NT2/D1 (cell line): Measurements from ENCODE around the gene ENDOD1.

Experiments
- DNase-seq: peaks from one replicate; pipeline ENCODE4 v3.0.0-alpha.2; 2011; ENCODE audit warnings: low read depth, low spot score
- H3K27me3 ChIP-seq: 2 replicates; pipeline ENCODE4 v1.6.0; 2011; ENCODE audit warnings: mild to moderate bottlenecking; ENCODE audit not compliant: insufficient read length, insufficient read depth
- H3K36me3 ChIP-seq: 2 replicates; pipeline ENCODE4 v1.6.1; 2011; ENCODE audit warnings: mild to moderate bottlenecking, low read length, mixed read lengths; ENCODE audit not compliant: insufficient read depth, insufficient read length
- H3K4me1 ChIP-seq: 2 replicates; pipeline ENCODE4 v1.5.1; 2011; ENCODE audit not compliant: insufficient read depth, insufficient read length
- H3K4me3 ChIP-seq: 2 replicates; pipeline ENCODE4 v1.5.1; 2011; ENCODE audit warnings: low read depth; ENCODE audit not compliant: insufficient read length
- H3K9ac ChIP-seq: 2 replicates; pipeline ENCODE4 v1.6.0; 2011; ENCODE audit warnings: low read depth; ENCODE audit not compliant: insufficient read length
- H3K9me3 ChIP-seq: 2 replicates; pipeline ENCODE4 v1.5.1; 2011; ENCODE audit warnings: mild to moderate bottlenecking, low read length; ENCODE audit not compliant: insufficient read depth
- SUZ12 ChIP-seq: IDR thresholded peaks from 2 replicates; pipeline ENCODE4 v1.6.1; 2011; ENCODE audit not compliant: insufficient read length, insufficient read depth; ENCODE audit errors: extremely low read depth
- YY1 ChIP-seq: IDR thresholded peaks from 2 replicates; pipeline ENCODE4 v1.6.1; 2011; ENCODE audit not compliant: insufficient read length, insufficient read depth
- ZNF274 ChIP-seq: IDR thresholded peaks from 2 replicates; pipeline ENCODE4 v1.6.1; 2011; ENCODE audit warnings: mild to moderate bottlenecking, low read depth, low read length

Gene ENDOD1

DNA sequence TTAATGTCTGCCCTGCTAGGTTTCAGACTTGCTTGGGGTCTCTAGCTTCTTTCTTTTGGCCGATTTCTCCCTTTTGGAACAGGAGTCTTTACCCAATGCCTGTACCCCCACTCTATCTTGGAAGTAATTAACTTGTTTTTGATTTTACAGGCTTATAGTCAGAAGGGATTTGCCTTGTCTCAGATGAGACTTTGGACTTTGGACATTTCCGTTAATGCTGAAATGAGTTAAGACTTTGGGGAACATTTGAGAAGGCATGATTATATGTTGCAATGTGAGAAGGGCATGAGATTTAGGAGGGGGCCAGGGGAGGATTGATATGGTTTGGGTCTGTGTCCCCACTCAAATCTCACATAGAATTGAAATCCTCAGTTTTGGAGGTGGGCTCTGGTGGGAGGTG lies 35.3 kb upstream of the ENDOD1 start:
- Histone ChIP-seq H3K9me3 (no peaks in the 10 kb centered on the region), H3K4me3 (no peak overlapping the region), H3K27me3 (no peaks in the 10 kb centered on the region), H3K9ac (no peak overlapping the region), H3K4me1 (no peaks in the 10 kb centered on the region), H3K36me3 (no peaks in the 10 kb centered on the region)
- DNase-seq: no peak
- no peak for TF ChIP-seq SUZ12
- TF ChIP-seq YY1: no peak
- no peak for TF ChIP-seq ZNF274

DNA sequence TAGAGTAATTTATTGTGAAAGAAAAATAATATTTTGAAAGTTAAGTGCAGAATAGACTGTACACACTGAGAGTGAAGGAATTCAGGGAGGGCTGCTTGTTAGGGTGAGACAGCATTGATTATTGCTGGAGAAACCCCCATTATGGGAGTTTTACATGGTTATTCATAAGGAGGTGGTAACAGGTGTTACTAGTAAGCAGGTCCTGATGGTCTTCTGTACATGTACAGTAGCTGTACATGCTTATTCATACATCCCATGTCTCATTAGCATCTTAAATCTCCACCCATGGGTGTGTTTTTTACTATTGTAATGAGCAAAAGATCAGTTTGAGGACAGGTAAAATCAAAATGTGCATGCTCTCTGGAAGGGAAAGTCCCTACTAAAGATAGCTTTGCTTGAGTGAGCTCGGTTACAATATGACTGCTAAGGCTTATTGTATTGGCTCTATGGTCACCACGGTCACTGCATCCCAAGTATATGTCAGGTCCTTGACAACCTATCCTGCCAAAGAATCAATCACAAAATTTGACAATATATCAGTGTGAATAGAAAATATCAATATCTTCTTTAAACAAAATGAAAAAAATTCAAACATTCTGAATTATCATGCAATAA lies 34.3 kb upstream of the ENDOD1 start:
- TF ChIP-seq SUZ12 (no peak), ZNF274 (no peak), YY1 (no peak)
- Histone ChIP-seq H3K4me3 (no peak overlapping the region), H3K9me3 (no peaks in the 10 kb centered on the region), H3K36me3 (no peaks in the 10 kb centered on the region), H3K27me3 (no peaks in the 10 kb centered on the region), H3K9ac (no peak overlapping the region), H3K4me1 (no peaks in the 10 kb centered on the region)
- no peak for DNase-seq

DNA sequence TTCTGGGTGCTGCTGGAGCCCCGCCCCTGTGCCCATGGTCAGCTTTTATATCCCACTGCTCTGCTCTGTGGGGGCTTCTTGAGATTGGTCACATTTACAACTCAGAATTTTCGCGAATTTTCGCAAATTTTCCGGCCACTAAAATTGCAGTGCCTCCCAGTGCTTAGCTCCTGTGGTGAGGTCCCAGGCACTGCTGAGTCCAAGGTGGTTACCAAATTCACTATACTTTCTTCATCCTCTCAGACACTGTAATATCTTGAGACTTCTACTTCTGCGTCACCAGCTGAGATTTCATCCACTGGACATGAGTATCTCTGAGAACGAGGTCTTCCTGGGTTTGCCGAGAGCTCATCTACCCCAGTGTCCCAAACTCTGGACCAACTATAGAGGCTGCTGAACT lies 31.7 kb upstream of the ENDOD1 start:
- no peak for DNase-seq
- no peaks in the 10 kb centered on the region for H3K27me3 ChIP-seq
- no peaks in the 10 kb centered on the region for H3K36me3 ChIP-seq
- TF ChIP-seq SUZ12 (no peak), ZNF274 (no peak), YY1 (no peak)
- no peak overlapping the region for H3K4me3 ChIP-seq
- H3K9me3 ChIP-seq: no peaks in the 10 kb centered on the region
- no peak overlapping the region for H3K9ac ChIP-seq
- no peaks in the 10 kb centered on the region for H3K4me1 ChIP-seq

DNA sequence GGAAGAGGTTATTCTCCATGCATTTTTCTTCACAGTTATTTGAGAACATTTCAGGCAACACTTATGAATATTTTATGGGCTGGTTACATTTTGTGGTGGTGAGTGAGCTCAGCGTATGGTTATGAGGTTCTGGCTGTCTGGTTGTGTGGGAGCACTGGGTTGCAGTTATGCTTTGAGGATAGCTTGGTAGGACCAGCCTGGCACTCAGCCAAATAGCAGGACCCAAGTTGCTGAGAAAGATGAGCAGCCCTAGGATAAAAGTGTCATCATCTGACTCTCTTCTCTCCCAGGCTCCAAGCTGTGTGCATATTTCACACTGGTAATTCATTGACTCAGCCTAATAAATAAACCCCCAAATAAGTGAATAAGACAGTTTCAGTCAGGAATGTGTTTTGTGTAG lies 31.0 kb upstream of the ENDOD1 start:
- Histone ChIP-seq H3K4me1 (no peaks in the 10 kb centered on the region), H3K36me3 (no peaks in the 10 kb centered on the region), H3K27me3 (no peaks in the 10 kb centered on the region), H3K9me3 (no peaks in the 10 kb centered on the region), H3K9ac (no peak overlapping the region), H3K4me3 (no peak overlapping the region)
- TF ChIP-seq ZNF274 (no peak), YY1 (no peak), SUZ12 (no peak)
- no peak for DNase-seq

DNA sequence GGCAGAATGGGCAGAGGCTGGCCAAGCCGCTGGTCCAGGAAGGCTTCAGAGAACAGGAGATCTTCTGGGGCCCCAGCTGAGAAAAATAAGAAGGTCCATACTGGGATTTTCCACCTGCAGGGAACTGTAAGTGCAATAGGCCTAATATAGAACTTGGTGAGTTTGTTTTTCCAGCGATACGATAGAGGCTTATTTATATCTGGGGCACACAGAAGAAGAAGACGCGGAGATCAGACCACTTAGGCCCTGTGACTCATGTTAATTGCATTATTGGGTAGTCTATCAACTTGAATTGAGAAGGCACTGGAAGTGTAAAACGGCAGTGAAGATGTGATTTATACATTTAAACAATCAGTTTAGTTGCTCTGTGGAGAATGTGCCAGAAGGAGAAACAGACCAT lies 30.6 kb upstream of the ENDOD1 start:
- H3K9ac ChIP-seq: no peak overlapping the region

DNA sequence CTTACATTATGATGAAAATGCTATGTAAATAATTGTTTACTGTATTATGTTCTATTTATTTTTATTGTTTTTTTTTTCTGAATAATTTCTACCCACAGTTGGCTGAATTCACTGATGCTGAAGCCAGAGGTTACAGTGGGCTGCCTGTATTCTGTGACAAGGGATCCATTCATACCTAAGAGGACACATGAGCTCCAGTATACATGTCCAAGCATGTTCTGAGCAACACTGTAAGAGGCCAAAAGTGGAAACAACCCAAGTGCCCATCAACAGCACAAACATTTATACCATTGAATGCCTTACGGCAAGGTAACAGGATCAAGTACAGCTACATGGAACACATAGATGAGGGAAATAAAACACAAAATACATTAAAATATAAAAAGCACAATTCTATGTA lies 24.3 kb upstream of the ENDOD1 start:
- no peaks in the 10 kb centered on the region for H3K27me3 ChIP-seq
- TF ChIP-seq YY1: no peak
- TF ChIP-seq SUZ12: no peak
- TF ChIP-seq ZNF274: no peak
- no peak overlapping the region for H3K9ac ChIP-seq
- no peaks in the 10 kb centered on the region for H3K9me3 ChIP-seq
- H3K36me3 ChIP-seq: no peaks in the 10 kb centered on the region
- no peak for DNase-seq
- H3K4me1 ChIP-seq: no peaks in the 10 kb centered on the region
- H3K4me3 ChIP-seq: no peak overlapping the region

More for the DNA sequence above, 30.6 kb upstream of the ENDOD1 start:
- Histone ChIP-seq H3K36me3 (no peaks in the 10 kb centered on the region), H3K4me1 (no peaks in the 10 kb centered on the region), H3K27me3 (no peaks in the 10 kb centered on the region), H3K9me3 (no peaks in the 10 kb centered on the region), H3K4me3 (no peak overlapping the region)
- TF ChIP-seq ZNF274: no peak
- TF ChIP-seq YY1: no peak
- no peak for TF ChIP-seq SUZ12
- no peak for DNase-seq

DNA sequence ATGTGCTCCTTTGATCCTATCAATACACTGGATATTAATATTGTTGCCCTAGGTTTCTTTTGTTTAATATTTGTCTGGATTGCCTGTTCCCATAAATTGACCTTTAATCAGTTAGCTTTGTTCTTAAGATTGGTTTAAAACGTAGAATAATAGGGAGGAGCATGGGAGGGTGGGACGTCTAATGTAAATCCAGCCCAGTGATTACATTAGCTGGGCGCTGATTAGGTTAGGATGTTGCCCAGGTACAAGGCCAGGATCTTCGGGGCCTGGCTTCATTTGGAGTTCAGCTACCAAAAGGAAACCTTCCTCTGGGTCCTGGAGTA lies 23.0 kb upstream of the ENDOD1 start, which contains the start of gene SRSF8:
SRSF8 (plus strand) TSS at position 204 of the 323 bp plus-strand sequence. CDS start 308 bp downstream, outside the sequence.
- Histone ChIP-seq H3K4me3 (peak within 1 kb of the TSS; percentile 87), H3K9me3 (no peaks in the 10 kb centered on the region), H3K9ac (peak within 1 kb of the TSS; percentile 93), H3K36me3 (no peaks in the 10 kb centered on the region), H3K27me3 (no peaks in the 10 kb centered on the region), H3K4me1 (no peaks in the 10 kb centered on the region)
- TF ChIP-seq YY1 (no peak), SUZ12 (no peak), ZNF274 (no peak)
- no peak for DNase-seq
